NB4 (cell line): Measurements from ENCODE around the gene PEMT.

Experiments
- DNase-seq: peaks from one replicate; pipeline ENCODE4 v3.0.0; 2010; ENCODE audit warnings: low read depth
- H3K4me3 ChIP-seq: one replicate; pipeline ENCODE4 v1.5.1; 2011; ENCODE audit warnings: mild to moderate bottlenecking, low read depth, low read length, moderate library complexity
- MYC ChIP-seq: IDR thresholded peaks from 2 replicates; pipeline ENCODE4 v1.6.1; 2011; ENCODE audit warnings: low read depth, low read length
- POLR2A ChIP-seq: IDR thresholded peaks from 2 replicates; pipeline ENCODE4 v1.6.1; 2011; ENCODE audit warnings: mild to moderate bottlenecking; ENCODE audit not compliant: insufficient read length; ENCODE audit errors: extremely low read depth
- TF ChIP-seq, protein P1 (sequence below): IDR thresholded peaks from one replicate; pipeline ENCODE4 v1.5.1; 2012; ENCODE audit warnings: low read depth, low read length
- TF ChIP-seq, protein P2 (sequence below): IDR thresholded peaks from 2 replicates; pipeline ENCODE4 v1.6.1; 2011; ENCODE audit warnings: low read depth, low read length

The PEMT gene

DNA sequence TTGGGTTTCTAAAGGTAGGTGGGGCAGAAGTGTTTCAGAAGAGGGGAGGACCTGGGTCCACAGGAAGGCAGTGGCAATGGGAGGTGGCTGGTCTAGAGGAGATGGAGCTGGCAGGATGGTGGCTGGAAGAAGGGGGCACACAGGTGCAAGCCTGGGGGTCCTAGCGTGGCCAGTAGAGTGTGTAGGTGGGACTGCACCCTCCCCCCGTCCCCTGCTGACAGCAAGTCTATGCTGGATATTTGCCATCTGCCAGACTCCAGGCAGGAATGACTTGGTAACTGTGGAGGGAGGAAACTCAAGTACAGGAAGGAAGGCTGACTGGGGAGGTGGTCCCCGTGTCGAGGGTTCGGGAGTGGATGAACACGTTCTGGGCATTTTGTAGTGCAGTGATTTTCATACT lies 106.1 kb downstream of the PEMT start:
- no peak for TF ChIP-seq POLR2A
- no peak for TF ChIP-seq MYC
- TF ChIP-seq, protein P1, sequence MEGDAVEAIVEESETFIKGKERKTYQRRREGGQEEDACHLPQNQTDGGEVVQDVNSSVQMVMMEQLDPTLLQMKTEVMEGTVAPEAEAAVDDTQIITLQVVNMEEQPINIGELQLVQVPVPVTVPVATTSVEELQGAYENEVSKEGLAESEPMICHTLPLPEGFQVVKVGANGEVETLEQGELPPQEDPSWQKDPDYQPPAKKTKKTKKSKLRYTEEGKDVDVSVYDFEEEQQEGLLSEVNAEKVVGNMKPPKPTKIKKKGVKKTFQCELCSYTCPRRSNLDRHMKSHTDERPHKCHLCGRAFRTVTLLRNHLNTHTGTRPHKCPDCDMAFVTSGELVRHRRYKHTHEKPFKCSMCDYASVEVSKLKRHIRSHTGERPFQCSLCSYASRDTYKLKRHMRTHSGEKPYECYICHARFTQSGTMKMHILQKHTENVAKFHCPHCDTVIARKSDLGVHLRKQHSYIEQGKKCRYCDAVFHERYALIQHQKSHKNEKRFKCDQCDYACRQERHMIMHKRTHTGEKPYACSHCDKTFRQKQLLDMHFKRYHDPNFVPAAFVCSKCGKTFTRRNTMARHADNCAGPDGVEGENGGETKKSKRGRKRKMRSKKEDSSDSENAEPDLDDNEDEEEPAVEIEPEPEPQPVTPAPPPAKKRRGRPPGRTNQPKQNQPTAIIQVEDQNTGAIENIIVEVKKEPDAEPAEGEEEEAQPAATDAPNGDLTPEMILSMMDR, result no peak
- TF ChIP-seq, protein P2, sequence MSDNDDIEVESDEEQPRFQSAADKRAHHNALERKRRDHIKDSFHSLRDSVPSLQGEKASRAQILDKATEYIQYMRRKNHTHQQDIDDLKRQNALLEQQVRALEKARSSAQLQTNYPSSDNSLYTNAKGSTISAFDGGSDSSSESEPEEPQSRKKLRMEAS, result no peak
- no peak for DNase-seq
- no peak overlapping the region for H3K4me3 ChIP-seq

DNA sequence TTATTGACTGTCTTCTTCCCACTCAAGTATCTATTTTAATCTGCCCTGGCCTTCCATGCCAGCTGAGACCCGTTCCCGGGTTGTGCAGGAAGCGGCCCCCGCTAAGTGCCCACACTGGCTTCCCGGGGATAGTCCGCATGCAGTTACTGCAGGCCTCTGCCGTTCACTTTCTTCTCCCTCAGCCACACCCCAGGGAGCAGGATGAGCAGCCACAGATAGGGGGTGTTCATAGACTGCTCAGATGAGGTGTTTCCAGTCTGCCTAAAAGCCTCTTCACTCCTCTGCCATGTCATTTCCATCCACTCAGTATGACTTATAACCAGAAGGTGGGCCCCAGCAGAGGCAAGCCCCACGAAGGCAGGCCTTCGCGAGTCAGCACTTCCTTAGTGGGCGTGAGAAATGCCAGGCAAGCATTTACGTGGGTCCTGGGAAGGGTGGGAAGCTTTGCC lies 107.0 kb downstream of the PEMT start:
- TF ChIP-seq, protein P2, result no peak
- TF ChIP-seq POLR2A, result no peak
- TF ChIP-seq MYC, result no peak
- TF ChIP-seq, protein P1, result no peak
- no peak overlapping the region for H3K4me3 ChIP-seq
- DNase-seq, result no peak

DNA sequence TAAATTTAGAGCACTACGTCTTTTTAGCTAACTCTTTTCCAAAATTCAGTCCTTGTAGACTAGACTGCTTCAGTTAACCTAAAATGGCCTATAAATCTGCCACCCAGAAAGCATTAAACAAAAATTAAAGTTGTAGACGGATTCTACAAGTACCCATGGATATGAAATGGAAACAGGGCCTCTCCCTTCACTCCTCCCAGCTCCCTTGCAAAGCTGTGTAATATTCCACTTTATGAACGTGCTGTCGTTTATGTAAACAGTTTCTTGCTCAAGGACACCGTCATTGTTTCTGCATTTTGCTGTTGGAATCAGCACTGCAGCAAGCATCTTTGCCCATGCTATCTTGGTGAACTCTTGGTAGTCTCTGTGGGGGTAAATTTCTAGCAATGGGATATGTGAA lies 109.6 kb downstream of the PEMT start:
- no peak for TF ChIP-seq POLR2A
- TF ChIP-seq, protein P2, result no peak
- TF ChIP-seq, protein P1, result no peak
- no peak for TF ChIP-seq MYC
- H3K4me3 ChIP-seq, result no peak overlapping the region

DNA sequence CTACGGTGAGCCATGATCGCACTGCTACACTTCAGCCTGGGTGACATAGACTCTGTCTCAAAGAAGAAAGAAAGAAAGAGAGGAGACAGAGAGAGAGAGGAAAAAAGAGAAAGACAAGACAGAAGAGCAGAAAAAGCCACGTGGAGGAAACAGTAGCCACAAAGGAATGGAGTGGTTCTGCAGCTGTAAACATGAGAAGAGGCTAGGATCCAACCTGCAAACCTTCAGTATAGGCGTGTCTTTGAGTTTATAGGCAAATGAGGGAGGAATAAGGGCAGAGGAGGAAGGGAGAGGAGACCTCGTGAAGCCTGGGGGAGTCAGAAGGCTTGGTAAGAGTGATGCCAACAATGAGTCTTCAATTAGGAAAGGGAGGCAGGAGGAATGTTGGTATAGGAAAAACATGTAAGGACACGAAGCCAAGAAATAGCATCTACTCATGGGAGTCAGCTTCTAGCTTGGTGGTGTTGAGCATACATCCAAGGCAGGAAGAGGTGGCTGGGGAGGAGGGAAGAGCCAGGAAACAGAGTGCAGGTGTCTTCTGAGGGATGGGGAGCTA lies 110.8 kb downstream of the PEMT start:
- no peak overlapping the region for H3K4me3 ChIP-seq
- no peak for DNase-seq
- TF ChIP-seq, protein P1, result no peak
- no peak for TF ChIP-seq MYC

More for the DNA sequence above, 109.6 kb downstream of the PEMT start:
- DNase-seq, result no peak

DNA sequence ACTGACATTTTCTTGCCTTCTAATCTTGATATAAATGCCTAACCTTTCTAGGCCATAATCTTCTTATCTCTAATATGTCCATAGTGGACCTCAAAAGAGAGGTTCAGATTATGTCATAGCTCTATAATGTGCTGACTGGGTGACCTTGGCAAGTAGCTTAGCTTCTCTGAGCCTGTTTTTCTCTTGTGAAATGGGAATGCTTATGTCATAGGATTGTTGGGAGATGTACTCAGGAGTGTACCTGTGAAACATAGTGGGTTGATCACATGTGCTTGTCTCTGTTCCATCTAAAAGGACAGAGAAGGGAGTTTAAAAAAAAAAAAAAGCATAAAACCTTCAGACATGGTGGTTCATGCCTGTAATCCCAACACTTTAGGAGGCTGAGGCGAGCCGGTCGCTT lies 112.3 kb downstream of the PEMT start:
- TF ChIP-seq, protein P2, result no peak
- TF ChIP-seq MYC (no peak), POLR2A (no peak)
- TF ChIP-seq, protein P1, result no peak
- no peak overlapping the region for H3K4me3 ChIP-seq

More for the DNA sequence above, 112.3 kb downstream of the PEMT start:
- DNase-seq, result no peak
